Heart left ventricle (tissue), 13 donors: ENCODE results near the gene OSBPL10.

ENCODE experiments used
- CTCF ChIP-seq, 12 donors: fragments of 200-600 bp; sonication (generic) in 4 of 12; IDR thresholded peaks; one replicate each; pipeline versions ENCODE4 v1.5.0 to v1.8.0; 2018 to 2022; ENCODE audit warnings: antibody characterized with exemption in 12 of 12, mild to moderate bottlenecking in 5 of 12
- POLR2A ChIP-seq, 2 donors: fragments of 450-650 bp; IDR thresholded peaks; one replicate each; pipeline ENCODE4 v1.6.1; 2017; ENCODE audit warnings: antibody characterized with exemption in 2 of 2, mild to moderate bottlenecking in 2 of 2, moderate library complexity in 2 of 2
- donor health status: ischemic (EF 13 %, LVEDD 7.1; RV severe dilation, severe dysfunction).
- donor health status: DM: no; HTN: yes; CAD: no.
- donor health status: DM: no; HTN: no; CAD: no.
- donor health status: ischemic (EF 25% LVEDD 6.9; RV normal size, moderate dysfunction).
- donor health status: ischemic (EF 25% LVEDD 5.7; RV mildly dilated, moderate dysfunction).
- donor health status: ischemic (EF 35%, LVEDD 5.7; RV mildly dilated, moderate dysfunction).
- donor health status: nonischemic (EF 11% LVEDD 7.7; RV severe dilation, severe dysfunction).
- donor health status: DM: yes; HTN: yes; CAD: no.
- donor health status: PGD.
- donor health status: ischemic (EF 29% LVEDD 5.4; RV normal size, mild dysfunction).
- donor health status: nonischemic (EF 23%, LVEDD 6.1; RV moderate dilation, normal function).

GRCh38 chr3:31676556-31676955, 304.5 kb downstream of the OSBPL10 start:
- no peak for TF ChIP-seq CTCF (IDR thresholded peaks at IDR 0.05)
- no peak for TF ChIP-seq POLR2A (IDR thresholded peaks at IDR 0.05)
